ACHN (cell line): ENCODE results near the gene IL17C.
"Not testable (repeated sequence)": the region's sequence is repeated elsewhere in the genome, so short reads cannot be mapped to it uniquely, and the experiment has no call there.

ENCODE experiments used
- DNase-seq: peaks from one replicate; pipeline ENCODE4 v3.0.0-alpha.2; 2015
- in situ Hi-C: cut with HindIII; loops from 2 replicates; pipeline ENCODE4 v1.10.0; 2017; ENCODE audit warnings: low sequenced_read_pairs, low pct_ligation_motif_present, low pct_unique_long_range_greater_than_20kb

The IL17C gene

DNA sequence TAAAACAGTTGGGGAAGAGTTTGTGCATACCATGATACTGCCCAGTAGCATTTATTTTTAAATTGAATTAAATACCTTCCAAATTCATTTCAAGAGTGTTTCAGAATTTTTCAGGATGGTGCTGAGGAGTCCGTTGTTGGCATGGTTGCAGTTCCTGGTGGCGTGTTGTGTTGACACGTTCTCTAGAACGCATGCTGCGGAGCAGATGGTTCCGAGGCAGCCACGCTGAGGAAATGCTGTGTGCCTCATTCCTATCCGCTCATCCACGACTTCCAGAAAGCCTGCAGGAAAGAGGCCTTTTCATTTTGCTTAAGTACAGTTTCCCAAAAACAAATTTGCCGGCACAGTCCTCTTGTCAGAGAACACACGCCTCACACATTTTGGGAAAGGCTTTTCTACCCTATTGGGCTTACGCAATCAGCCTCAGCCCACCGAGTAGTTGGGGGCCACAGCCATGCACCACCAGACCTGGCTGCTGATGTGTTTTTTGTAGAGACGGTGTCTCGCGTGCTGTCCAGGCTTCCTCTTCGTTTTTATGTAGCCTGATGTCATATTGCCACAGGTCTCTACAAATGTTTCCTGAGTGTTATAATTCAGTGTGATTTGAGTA is 32.1 kb upstream of the IL17C start:
- in situ Hi-C loops = no loop called here
- peak; percentile 10 for DNase-seq

DNA sequence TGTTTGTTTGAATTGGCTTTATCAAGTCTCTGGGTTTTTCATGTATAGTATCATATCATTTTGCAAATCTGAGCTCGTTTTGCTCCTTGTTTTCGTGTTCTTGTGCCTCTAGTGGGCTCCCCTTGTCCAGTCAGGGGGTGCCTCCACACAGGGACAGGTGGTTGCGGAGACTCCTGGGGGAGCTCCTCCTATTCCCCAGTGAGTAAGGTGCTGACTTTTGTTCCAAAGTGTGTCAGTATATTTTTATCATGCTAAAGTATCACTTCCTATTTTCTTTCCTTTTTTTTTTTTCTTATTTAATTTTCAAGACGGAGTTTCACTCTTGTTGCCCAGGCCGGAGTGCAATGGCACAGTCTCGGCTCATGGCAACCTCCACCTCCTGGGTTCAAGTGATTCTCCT is 30.3 kb upstream of the IL17C start:
- in situ Hi-C loops = no loop called here

DNA sequence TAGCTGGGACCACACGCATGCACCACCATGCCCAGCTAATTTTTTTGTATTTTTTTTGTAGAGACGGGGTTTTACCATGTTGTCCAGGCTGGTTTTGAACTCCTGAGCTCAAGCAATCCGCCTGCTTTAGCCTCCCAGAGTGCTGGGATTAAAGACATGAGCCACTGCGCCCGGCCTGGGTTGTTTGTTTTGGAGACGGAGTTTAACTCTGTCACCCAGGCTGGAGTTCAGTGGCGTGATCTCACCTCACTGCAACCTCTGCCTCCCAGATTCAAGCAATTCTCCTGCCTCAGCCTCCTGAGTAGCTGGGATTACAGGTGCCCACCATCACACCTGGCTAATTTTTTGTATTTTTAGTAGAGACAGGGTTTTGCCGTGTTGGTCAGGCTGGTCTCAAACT is 28.9 kb upstream of the IL17C start:
- in situ Hi-C loops, DNase-seq: not testable (repeated sequence)

More for the DNA sequence above, 30.3 kb upstream of the IL17C start:
- DNase-seq = no peak

DNA sequence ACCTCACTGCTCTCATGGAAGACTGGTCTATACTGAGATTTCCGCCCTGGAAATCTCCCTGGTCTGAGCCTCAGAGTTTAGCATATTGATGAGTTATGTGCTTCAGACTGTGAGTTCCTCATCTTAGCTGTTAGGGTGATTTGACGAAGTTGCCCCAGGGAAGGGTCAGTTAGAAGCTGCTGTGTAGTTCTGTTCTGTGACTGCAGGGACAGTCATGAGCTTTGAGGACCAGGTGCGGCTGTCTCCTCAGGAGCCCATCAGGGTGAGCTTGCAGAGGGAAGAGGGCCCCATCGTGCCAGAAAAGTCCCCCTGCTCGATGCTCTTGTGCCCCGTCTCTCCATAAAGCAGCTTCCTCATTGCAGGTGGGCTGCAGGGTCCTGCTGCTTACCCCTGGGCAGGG is 28.3 kb upstream of the IL17C start:
- in situ Hi-C loops = no loop called here

GRCh38 chr16:88610909-88611812 is 27.2 kb upstream of the IL17C start:
- in situ Hi-C loops = no loop called here
- no peak for DNase-seq

More for the DNA sequence above, 28.3 kb upstream of the IL17C start:
- DNase-seq = no peak

GRCh38 chr16:88613293-88613692 is 25.1 kb upstream of the IL17C start:
- in situ Hi-C loops = no loop called here
- no peak for DNase-seq

- in situ Hi-C loops = no loop called here
- DNase-seq = no peak
Observed at GRCh38 chr16:88613911-88614817, 24.2 kb upstream of the IL17C start.

DNA sequence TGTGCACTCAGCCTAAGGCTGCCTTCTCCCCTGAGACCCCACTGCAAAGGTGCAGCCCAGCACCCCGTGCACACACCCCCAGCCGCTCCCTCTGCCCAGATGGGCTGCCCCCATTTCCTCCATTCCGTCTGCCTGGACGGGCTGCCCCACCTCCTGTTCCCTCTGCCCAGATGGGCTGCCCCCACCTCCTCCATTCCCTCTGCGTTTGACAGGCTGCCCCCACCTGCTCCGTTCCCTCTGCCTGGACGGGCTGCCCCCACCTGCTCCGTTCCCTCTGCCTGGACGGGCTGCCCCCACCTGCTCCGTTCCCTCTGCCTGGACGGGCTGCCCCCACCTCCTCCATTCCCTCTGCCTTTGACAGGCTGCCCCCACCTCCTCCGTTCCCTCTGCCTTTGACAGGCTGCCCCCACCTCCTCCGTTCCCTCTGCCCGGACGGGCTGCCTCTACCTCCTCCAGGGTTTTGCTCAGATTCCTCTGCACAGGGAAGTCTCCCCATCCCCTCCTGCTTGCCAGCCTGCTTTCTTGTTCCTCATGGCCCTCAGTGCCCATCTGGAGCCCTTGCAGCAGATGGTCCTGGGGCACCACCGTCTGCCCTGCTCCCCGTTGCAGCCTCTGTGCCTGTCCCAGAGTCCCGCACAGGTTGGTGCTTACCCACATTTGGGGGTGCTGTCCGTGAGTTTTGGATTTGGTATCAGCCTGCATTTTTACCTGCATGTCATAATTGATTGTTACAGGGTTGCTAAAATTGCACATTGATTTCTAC is 23.4 kb upstream of the IL17C start:
- in situ Hi-C loops = no loop called here
- no peak for DNase-seq

GRCh38 chr16:88616320-88616719 is 22.1 kb upstream of the IL17C start:
- in situ Hi-C loops = no loop called here
- DNase-seq = no peak

- in situ Hi-C loops = no loop called here
Observed at GRCh38 chr16:88616736-88617135, 21.6 kb upstream of the IL17C start.

DNA sequence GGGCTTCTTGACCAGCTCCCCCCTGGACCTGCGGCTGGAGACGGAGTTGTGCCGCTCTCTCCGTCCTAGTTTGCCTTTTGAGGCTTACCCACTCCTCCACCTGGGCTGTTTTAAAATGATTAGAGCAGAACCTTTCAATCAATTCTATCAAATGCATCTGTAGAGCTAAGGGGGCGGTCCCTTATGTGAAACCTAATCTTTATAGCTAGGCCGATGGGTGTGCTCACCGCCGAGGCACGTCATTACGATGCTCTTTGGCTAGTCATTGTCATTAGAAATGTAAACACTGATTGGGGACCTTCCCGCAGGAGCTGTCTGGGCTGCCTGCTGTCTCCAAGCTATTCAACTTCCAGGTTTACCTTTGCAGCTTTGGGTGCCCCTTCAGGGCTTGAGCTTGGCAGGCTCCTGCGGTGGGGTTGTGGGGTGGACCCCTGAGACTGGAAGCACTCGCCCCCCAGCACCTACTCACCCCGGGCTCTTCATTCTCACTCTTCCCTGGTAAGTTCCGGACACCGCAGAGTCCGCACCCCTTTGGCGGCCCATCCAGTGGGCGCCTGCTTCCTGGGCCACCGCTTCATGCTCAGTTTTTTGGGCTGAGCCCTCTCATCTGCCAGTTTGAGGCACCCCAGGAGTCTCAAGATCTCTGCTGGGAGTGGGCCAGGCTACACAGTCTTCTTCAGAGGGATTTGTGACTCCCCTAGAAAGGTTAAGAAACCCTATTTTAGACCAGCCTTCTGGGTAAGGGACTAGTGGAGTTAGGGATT is 20.9 kb upstream of the IL17C start:
- in situ Hi-C loops = no loop called here
- DNase-seq = no peak

More at GRCh38 chr16:88616736-88617135, 21.6 kb upstream of the IL17C start:
- DNase-seq = no peak

DNA sequence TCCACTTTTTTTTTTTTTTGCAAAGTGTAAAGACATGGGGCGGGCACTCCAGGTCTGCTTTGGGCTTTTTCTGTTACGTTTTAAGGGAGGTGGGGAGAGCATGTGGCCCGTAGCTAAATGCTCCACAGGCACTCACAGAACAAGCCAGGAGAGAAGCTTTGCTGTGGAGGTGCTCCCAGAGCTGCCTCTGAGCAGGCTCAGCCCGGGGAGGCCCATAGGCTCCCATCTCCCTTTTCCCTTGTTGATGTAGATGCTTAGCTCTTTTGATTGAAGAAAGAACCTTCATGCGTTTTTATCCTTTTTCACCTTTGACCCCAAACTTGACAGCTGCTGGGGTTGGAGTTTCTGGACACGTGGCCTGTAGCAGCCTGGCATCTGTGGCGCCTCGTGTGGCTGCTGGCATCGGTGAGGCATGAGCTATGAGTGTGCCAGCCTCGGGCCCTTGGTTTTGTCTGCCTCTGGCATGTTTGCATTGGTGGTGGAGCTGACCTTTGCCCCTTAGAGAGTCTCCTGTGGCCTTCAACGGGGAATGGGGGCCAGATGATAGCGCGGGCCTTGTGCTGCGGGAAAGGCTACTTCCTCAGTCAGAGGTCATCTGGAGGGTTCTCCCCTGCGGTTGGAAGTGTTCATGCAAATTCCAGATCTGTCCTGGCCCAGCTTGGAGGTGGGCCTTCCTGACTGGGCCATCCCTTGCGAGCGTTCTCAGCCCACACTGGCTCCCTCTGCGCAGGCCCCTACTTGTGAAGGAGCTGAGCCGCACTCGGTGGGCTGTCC is 20.0 kb upstream of the IL17C start:
- no peak for DNase-seq
- in situ Hi-C loops = no loop called here

- in situ Hi-C loops = no loop called here
- DNase-seq = no peak
Observed at GRCh38 chr16:88618956-88619667, 19.3 kb upstream of the IL17C start.

- no peak for DNase-seq
- in situ Hi-C loops = no loop called here
Observed at GRCh38 chr16:88619859-88620815, 18.2 kb upstream of the IL17C start.

DNA sequence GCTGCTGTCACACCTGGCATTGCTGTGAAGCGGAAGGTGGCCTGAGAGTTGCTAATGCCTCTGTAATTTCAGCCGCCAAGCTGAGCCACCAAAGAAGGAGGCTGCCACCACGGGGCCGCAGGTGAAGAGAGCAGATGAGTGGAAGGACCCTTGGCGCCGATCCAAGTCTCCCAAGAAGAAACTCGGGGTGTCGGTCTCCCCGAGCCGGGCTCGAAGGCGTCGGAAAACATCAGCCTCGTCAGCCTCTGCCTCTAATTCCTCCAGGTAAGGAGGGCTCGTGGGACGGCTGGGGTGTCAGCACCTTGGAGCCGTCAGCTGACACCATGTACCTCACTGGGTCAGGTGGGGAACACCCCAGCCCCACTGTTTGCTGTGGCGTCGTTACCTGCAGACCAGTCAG is 16.2 kb upstream of the IL17C start:
- DNase-seq = no peak
- in situ Hi-C loops = no loop called here
